ENCODE measurements around the gene SRR.

DNA sequence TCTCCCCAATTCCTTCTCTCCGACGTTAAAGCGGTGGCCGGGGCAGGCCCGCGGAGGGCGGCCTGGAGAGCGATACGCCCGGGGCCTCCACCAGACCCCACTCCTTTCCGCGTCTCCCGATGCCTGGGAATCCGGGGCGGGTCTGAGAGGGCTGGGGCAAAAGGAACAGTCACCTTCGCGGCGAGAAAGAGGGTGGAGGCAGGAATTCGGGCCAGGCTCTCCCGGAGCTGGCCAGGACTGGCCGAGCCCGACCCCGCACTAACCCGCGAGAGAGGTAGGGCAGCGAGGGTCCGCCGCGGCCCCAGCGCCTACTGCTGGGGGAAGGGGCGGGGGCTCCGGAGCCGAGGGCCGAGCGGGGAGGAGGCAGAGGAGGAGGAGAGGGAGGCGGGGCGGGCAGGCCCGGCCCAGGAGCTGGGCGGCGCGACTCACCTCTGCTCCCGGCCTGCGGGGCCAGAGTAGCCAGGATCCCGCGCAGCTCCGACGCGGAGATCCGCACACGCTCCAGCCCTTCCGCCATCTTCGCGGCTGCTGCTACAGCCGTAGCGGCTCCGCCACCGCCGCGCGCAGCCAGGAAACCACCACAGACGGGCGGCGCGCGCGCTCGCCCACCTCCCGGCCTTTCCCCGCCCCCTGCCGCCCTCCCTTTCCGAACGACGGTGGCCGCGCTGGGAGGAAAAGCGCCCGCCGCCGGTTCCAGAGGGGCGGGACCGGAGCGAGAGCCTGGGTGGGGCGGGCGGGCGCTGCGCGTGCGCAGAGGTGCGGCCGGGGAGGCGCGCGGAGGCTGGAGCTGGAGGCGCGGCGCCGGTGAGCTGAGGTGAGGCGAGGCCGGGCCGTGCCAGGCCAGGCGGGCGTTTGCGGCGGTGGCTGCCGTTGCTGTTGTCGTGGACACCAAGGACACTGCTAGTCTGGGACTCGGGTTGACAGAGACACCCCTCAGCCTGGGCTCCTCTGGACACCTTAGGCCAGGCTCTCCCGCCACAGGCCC is at the start of gene SRR, which contains the start of gene SMG6:
- TF ChIP-seq, protein P1, sequence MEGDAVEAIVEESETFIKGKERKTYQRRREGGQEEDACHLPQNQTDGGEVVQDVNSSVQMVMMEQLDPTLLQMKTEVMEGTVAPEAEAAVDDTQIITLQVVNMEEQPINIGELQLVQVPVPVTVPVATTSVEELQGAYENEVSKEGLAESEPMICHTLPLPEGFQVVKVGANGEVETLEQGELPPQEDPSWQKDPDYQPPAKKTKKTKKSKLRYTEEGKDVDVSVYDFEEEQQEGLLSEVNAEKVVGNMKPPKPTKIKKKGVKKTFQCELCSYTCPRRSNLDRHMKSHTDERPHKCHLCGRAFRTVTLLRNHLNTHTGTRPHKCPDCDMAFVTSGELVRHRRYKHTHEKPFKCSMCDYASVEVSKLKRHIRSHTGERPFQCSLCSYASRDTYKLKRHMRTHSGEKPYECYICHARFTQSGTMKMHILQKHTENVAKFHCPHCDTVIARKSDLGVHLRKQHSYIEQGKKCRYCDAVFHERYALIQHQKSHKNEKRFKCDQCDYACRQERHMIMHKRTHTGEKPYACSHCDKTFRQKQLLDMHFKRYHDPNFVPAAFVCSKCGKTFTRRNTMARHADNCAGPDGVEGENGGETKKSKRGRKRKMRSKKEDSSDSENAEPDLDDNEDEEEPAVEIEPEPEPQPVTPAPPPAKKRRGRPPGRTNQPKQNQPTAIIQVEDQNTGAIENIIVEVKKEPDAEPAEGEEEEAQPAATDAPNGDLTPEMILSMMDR (IDR thresholded peaks at IDR 0.05) = no peak
- TF ChIP-seq POLR2A (IDR thresholded peaks at IDR 0.05) = peak in 1 of 2 donors; percentile 22

Measured in lower leg skin (tissue), 3 donors.